ENCODE results near the gene KIAA1614.
A peak's percentile ranks its signal among the peaks of the same experiment; 100 is the strongest.

The KIAA1614 gene, protein sequence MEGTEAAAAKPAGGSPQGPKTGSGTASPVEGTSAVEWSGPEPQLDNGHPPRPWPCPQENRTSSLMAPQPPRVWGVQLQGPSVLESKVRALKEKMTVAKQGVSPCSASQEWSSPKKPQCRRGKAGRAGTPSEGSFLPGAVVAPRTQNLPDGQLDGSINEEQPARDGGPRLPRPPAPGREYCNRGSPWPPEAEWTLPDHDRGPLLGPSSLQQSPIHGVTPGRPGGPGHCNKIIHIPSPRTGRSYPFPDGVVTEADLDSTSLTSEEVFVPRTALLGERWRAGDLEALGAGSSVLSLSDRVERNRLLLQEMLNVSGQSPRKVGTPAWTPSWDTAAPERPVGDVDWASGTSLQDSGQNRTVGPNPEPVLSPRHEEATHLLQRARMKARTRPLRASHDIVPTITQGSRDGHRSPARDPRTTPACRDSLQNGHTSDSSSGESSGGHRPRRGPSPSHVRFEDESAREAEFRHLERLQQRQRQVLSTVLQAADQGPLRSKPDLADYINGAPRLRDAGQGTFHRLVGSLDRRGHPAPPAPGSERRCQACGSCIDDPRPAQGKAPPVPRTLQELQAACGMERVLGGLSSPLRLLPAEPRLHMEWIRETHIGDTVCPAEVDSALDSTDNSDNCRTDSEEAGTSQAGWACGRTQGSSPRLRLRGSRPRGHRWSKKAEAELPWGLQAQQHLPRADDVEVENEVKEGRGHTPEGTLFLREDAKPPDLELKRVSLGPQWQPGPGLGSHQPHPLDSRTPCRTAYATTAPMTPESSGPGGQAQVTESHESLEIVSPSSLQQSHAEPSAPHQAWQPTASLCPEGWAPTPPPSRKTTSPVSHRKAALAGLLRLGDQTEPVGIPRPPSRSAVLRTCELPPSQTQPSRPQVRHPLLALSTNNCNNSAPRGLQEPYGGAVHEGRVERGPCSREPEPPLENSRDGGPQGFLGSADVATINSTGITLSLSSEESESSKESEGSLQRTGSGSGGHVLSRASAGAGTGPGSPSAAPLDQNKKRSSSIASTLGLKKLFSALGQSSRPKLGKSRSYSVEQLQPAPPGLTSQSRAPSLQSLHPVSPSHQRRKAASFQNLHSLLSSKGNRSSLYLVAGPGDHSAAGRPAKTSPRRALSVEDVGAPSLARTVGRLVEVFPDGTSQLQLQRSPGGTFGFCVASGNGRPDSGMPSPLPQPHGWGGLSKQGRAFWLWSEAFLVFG

DNA sequence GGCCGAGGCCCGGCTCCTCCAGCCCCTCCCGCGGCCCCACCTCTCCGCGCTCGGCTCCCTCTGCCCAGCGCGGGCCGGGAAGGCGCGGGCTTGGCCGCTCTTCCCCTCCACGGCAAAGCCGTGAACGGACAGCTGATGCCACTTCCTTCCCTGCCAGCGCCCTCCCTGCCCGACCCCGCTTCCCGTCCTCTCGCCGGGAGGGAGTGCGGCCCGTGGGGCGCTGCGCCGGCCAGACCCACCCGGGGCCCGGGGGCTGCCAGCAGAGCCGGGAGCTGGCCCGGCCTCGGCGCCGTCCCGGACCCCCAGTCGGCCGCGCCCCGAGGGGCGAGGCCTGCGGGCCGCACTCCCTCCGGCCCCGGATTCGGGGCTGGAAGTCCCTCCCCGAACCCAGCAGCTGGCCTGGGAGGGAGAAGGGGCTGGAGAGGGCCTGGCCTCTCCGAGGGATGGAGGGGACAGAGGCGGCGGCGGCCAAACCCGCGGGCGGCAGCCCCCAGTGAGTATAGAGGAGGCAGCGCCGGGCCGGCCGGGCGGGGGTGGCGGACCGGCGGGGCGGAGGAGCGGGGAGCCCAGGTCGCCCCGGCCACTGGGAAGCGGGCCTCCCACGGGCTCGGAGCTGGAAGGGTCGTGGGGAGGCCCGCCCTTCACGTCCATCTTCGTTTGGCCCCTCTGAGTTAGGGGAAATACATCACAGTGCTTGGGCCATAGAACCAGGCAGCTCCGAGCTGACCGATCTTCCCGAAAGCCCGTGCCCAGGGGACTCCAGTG, at the start of gene KIAA1614:
TSS of gene KIAA1614 (plus strand) at position 97 of the 765 bp plus-strand sequence. CDS start at position 444, 347 bp downstream.
- DNase-seq, result peak; percentile 20

DNA sequence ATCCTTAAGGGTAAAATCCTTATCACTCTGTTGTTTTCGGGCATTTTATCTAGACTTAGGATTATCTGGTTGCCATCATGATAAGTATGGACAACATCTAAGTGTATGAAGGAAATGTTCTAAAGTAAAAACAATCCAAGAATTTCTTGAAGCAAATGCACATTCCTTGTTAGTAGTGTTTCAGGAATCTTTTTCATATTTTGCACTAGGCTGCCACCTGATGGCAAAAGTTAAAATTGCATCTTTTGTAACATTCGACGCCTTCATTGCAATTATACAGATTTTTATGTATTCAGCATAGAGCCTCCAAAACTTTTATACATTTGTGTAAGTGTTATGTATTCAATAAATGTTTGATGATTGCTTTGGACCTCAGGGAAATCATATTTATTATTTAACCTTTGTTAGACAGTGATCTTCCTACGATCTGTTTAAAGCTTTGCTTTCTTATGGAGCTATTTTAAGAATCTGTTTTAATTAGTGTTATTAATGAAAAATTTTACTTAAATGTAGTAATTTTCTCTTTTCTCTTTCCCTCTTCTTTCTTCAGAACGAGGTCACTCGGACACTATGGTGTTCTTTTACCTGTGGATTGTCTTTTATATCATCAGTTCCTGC, 49.4 kb upstream of the KIAA1614 start:
- DNase-seq, result peak; percentile 57

DNA sequence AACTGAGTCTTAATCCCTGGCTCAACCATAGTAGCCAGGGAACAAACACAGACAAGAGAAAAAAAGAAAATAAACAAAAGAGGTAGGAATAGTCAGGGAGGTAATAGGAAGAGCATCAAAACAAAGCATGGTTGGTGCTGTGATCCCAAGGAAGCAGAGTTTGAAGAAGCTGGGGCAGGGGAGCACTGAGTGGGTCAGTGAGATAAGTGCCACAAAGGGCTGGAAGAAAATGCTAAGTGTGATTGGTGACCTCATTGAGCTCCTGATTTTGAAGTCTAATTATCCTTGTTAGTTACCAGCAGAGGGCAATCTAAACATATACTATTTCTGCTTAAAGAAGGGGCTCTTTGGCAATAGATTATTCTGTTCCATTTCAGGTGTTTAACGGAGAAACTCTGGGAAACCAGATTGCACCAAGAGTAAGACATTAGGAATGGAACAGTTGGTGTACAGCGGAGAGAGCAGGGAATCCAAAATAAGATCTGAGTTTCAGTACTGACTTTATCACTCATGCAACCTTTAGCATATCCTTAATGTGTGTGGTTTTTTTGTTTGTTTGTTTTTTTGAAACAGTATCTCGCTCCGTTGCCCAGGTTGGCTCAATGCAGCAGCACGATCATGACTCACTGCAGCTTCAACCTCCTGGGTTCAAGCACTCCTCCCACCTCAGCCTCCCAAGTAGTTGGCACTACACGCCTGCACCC, 30.7 kb upstream of the KIAA1614 start:
- peak; percentile 84 for DNase-seq

GRCh38 chr1:180884588-180885300, 28.0 kb upstream of the KIAA1614 start:
- DNase-seq, result no peak

DNA sequence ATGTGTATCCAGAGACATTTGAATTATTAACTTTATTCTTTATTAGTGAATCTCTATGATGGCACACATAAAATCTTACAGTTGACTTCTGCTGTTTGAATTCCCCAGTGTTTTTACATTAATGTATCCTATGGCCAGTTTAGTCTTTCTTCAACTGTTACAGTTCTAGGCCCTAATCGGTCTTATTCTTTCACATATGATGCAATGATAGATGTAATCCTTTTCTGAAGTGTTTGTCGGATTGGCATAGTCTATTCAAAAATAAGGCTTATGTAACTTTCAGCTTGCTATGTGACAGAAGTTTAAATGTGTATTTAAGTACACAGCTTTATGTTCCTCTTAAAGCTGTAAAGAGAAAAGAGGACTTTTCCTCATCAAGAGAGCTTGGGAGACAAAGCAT, 26.4 kb upstream of the KIAA1614 start:
- DNase-seq, result no peak

DNA sequence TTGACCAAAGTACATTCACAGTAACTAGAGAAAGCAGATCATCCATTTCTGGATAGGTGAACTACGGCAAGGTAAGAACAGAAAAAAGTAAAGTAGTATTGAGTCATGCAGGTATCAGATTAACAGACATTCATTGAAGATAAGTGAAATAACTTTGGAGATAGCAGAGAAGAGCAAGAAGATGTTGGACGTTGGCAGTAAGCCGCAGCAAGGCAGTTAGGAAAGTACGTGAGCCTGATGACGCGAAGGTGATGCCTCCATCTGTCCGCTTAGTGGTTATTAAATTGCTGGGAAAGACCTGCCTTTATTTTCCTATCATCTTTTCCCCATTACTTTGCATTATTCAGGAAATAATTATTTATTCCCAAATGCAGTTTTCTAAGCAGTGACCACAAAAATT, 24.9 kb upstream of the KIAA1614 start:
- DNase-seq, result no peak

DNA sequence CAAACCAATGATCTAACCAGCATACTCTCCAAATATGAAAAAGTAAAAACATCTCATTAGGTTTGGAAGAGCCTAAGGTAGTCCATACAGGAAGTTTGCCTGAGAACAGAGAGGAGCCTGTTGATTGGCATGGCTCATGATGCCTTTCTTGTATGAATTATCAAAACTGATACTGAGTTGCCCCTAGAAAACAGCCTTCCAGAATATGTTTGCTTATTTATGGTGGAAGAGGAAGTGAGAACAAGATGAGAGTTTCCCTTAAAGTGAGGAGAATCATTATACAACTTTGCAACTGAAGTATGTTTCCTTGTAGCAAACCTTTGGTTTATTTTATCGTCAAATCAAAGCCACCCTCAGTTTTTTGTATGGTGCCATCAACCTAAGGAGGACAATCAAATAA, 23.8 kb upstream of the KIAA1614 start:
- no peak for DNase-seq

DNA sequence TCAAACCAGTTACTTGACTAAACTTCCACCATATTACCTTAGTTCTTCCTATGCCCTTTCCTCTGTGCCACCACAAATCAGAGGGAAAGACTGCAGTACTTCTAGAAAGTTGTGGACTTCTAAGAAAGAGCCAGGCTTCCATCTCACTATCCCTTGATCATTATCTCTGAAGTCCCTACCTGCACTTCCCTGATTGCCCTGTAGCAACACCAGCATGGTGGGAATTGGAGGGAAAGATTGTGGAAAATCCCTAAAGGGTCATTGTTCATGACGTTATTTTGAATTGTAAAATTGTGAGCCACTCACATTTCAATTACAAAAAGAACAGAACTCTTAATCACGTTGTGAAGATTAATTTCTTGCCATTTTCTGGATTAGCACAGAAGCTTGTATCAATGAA, 23.4 kb upstream of the KIAA1614 start:
- no peak for DNase-seq

DNA sequence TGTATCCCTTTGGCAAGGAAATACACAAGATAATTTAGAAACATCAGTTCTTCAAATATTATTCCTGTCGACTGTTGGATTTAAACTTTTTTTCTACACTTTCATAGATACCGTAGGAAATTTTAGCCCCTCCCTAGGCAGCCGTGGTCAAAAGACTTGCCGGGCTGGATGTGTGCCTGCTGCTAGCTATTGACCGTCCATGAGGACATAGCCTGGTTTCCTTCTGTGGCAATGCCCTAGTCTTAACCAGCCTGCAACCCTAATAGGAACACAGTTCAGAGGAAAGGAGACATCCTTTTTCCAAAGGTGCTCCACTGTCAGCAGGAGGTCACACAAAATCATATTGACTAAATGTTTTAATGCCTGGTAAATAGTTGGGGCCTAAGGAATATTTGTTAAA, 20.4 kb upstream of the KIAA1614 start:
- no peak for DNase-seq

- DNase-seq, result no peak
Observed at GRCh38 chr1:180892675-180893074, 20.0 kb upstream of the KIAA1614 start.

DNA sequence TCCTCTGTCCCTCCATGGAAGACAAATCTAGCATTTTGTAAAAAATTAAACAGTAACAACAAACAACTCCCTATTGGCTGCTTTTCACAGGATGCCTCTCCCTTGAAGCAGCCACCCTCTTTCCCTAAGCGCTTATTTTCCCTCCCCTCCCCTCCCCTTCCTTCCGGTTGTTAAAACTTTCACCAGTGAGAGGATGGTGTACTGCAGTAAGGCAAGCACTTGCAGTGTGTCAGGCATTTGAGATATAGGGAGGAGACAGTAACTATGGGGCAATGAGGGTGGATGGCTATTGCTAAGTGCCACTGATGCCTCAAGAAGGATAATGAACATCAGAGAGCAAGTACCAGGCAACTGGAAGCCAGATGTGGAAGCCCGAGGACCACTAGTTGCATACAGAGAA, 19.1 kb upstream of the KIAA1614 start:
- DNase-seq, result no peak

GRCh38 chr1:180896161-180896560, 16.5 kb upstream of the KIAA1614 start:
- no peak for DNase-seq

DNA sequence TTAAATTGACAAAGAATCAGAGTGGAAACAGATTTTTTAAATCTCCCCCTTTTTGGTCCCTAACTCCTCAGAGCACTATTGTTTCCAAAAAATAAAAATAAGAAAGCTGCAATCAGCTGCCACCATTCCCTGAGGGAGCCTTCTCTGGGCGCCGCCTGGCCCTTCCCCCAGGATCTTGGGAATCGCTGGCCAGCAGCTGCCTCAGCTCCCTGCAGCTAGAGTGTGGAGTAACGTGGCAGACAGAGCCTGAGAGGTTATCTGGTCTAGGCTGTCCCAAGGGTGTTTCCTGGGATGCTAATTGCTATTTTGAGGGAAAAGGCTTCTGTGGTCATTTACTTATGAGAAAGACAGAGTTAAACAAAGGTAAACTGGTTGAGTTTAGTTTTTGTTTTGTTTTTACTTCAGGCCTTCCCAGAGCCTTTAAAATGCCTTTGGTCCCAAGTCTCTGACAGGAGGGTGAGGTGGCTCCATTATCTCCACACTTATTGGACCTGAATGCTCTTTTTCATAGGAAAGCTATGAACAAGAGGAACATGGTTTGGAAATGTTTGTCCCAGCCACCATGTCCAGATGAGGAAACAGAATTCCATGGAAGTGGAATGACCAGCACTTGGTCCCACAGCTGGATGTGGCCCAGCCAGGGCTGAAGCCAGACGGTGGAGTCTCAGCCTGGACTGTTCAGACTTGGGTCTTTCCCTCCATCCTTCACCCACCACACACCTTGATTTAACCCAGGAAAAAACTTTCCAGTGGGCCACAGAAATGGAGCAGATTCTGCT, 14.1 kb upstream of the KIAA1614 start:
- DNase-seq, result no peak

GRCh38 chr1:180899262-180899661, 13.4 kb upstream of the KIAA1614 start:
- DNase-seq, result no peak

DNA sequence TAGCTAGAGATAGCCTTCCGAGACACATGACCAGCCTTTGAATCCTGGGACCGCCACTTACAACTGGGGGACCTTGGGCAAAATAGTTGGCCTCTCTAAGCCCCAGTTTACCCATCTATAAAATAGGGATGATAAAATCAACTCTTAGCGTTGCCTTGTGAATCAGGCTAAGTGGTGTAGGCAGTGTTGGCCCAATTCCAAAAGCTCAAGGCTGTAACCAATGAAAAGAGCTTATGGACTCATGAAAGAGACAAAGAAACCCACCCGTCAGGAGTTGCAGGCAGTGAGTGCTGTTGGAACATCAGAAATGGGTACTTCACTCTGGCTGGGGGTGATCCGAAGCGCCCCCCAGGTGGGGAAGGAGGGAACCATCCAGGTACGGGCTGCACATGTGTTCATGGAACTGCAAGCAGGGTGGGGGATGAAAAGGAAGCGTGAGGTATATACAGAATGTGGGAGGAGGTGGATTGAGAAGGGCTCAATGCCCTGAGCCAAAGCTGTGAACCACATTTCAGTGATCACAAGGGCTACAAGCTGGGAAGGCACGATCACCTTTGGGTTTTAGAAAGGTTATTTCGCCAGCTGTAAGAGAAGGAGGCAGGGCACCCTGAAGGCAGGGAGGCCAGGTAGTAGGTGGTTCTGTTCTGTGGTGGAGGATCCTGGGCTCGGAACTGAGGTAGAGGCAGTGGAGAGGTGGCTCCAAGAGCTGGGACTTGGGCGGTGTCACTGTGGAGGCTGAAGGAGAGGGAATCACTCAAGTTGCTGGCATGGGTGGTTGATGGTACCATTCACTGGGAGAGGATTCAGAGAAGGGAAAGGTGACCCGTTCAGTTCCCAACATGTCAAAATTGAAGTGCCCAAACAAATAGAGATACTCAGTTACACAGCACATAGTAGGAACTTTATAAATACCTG, 11.4 kb upstream of the KIAA1614 start:
- no peak for DNase-seq

DNA sequence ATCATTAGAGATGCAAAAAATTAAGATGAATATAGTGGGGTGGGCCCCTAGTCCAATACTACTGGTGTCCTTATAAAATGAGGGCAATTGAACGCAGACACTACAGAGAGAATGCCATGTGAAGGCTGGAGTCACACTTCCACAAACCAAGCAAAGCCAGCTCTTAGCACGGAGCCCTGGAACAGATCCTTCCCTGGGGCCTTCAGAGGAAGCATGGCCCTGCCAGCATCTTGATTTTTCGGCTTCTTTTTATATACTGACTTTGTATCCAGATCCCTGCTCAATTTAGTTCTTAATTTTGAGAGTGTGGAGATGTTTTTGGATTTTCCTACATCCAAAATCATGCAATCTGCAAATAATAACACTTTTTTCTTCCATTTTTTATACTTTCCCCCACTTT, 10.2 kb upstream of the KIAA1614 start:
- DNase-seq, result no peak

GRCh38 chr1:180905927-180906326, 6.8 kb upstream of the KIAA1614 start:
- no peak for DNase-seq

GRCh38 chr1:180906511-180906910, 6.2 kb upstream of the KIAA1614 start:
- DNase-seq, result no peak

Measured in hematopoietic multipotent progenitor cell treated with erythropoietin and hydrocortisone succinate and interleukin-3 and kit ligand, for 6 days (in vitro differentiated cells).